RPMI7951 (cell line): ENCODE measurements around the gene EHD1. TPM values are rescaled to one million over a fixed set of nuclear protein-coding genes. Genes with fewer than 3 reads are reported as not detected.
A peak's percentile ranks its signal among the peaks of the same experiment; 100 is the strongest.

Experiments
- DNase-seq: peaks from one replicate; pipeline ENCODE4 v3.0.0-alpha.2; 2012; ENCODE audit warnings: low read depth
- total RNA-seq: library from RNA; depleted of rRNA; stranded (reverse); fragments of >200 nt; shearing (Covaris generic); gene quantifications from 2 replicates; pipeline ENCODE4 v1.2.3, GENCODE V29; 2014

Gene EHD1
- total RNA-seq, 1 experiment from 2014 or later: 82.1 TPM

DNA sequence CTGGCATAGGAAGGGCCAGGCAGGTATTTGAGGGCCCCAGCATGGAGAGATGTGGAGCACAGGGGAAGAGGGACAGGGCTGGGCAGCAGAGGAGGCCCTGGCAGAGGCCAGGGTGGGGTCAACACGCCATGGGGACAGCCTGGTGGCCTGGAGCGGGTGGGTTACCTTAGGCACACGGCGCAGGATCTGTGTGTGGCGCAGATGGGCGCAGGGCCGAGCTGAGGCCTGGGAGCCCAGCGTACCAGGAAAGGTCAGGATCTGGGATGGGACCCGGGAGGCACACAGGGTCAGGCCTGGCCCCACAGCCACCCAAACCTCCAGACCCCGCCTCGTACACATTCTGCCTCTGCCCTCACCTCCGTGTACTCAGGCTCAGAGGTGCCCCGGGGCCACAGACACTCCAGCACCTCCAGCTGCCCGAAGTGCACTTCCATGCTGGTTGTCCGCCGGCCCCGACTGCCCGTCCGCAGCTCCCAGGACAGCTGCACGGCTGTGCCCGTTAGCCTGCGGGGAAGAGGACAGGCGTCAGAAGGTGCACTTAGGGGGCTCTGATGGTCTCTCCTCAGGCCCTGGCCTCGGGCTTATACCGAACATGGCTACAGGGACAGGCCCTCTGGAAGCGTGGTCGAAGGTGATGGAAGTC lies 32.2 kb upstream of the EHD1 start:
- no peak for DNase-seq

DNA sequence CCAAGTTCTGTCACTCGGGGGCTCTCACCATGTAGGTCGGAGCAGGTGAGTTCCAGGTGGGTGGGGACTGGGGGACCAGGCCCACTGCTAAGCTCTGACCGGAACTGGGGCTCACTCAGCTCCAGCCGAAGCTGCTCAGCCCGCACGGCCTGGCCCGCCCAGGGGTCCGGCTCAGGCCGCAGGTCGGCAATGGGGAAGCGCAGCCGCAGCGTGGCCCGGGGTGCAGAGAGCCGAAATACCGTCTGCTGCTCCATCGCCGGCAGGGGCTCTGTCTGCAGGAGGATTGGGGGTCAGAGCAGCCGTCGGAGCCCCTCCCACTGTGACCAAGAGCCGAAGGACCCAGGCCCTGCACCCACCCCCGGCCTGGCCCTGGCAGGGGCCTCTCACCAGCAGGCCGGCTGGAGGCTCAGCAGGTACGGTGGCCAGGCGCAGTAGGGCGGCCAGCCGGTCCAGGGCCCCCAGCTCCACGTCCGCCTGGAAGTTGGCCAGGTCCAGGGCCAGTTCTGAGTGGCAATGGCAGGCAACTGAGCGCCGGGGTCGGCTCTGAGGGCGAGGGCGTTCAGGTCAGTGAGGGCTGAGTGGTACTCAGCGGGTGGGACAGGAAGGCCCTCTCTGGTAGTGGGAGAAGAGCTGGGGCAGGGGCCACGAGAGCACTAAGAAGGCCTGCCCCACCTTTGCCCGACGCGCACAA lies 31.4 kb upstream of the EHD1 start:
- no peak for DNase-seq

DNA sequence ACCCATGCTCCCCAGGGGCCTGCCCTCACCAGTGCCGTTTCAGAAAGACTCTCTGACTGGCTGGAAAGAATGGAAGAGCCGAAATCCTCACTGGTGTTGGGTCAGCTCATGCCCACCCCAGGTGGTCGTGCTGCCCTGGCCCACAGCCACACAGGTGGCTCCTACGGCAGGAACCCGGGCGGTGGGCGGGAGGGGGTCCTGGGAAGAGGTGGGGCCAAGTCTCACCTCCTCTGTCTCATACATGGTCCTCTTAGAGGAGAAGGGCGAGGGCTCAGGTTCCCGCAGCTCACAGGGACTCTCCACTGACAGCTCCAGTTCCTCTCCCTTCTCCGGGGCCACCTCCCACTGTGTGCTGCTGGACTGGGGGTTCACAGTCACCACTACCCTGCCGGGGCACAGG lies 30.3 kb upstream of the EHD1 start:
- no peak for DNase-seq

DNA sequence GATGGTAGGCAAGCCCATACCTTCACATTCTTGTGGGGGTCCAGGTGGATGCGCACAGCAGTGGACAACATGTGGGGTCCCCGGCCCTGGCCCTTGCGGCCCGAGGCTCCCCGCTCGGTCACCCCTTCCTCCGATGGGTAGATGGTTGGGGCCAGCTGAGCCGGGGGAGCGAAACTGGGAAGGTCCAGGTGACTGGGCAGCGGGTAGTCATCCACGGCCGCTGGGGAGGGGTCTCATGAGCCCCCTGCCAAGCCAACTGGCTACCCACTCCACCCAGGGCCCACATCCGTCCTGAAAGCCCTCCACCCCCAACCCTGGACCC lies 27.9 kb upstream of the EHD1 start:
- DNase-seq: no peak

DNA sequence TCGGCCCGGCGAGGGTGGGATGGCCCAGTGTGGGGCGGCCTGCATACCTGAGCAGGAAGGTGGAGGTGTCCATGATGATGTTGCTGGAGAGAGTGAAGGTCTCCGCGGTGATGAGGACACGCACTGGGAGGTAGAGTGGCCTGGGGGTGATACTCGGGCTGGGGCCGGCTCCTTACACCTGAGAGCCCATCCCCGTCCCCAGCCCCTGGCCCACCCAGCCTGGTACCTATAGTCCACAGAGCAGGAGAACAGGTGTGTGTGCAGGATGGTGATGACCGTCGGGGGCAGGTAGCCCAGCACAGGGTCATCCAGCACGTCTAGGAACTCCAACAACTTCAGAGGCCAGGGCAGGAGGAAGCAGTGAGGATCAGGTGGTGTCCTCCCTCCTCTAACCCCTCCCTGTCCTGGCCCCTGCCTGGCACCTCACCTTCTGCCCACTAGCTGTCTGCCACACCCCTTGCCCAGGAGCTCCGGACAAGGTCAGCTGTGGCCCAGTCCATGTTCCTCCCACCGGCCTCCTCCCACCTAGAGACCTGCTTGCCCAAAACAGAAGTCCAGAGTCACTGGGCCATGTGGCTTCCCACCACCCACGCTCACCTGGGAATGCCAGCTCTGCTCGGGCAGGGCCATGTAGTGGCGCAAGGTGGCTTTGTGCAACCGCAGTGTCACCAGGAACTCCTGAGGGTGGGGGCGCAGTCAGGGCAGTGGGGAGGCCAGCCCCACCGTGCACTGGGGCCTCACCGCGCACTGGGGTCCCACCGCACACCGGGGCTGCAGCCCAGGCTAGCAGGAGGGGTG lies 27.3 kb upstream of the EHD1 start:
- no peak for DNase-seq

DNA sequence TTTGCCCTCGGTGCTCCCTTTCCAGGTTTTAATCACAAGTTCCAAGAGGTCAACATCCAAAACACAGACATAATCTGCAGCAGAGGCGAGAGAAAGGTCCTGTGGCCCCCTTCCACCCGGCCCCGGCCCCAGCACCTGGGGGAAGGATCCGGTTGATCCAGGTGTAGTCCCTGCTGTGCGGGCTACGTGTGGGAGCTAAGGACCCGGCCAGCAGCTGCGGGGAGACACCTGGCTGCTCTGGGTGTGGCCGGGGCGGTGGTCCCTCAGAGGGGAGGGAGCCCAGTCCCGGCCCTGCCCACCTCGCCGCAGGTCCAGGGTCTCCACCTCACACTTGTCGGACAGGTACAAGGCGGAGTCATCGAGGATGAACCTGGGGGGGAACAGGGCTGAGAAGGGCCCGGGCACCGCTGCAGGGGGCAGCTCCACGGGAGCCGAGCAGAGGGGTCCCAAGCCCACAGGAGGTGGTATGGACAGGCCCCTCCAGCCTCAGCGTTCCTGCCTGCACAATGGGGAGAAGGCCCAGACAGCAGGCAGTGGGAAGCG lies 24.9 kb upstream of the EHD1 start:
- DNase-seq: no peak

DNA sequence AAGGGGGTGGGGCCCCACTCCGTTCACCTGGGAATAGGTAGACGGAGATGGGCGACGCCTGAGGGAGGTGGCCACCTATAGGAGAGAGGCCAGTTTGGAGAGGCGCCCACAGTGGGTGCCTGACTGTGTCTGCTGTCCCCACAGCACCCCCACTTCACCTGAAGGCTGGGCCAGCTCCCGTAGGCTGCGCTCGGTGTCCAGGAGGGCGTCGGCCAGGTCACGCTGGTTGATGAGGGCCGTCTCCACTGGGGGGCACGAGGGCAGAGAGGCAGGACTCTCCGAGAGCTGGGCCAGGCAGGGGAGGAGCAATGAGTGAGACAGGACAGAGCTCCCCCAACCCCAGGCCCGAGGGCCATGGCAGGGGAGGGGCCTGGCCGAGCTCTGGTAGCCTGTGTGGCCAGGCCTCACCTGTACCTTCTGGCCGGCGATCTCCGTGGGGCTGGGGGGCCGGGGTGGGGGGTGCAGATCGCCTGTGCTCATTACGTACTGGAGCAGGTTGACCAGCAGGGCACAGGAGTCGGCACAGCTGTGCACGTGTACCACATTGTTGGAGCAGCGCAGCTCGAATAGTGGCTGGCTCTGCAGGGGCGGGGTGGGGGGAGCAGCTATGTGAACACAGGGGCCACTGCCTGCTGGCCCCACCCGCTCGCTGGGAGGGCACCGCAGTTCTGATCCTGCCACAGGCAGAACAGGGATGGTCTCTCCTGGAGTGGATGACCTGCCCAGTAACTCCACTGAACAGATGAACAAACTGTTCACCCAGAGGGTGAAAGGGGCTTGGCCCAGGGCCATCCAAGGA lies 23.9 kb upstream of the EHD1 start:
- no peak for DNase-seq

DNA sequence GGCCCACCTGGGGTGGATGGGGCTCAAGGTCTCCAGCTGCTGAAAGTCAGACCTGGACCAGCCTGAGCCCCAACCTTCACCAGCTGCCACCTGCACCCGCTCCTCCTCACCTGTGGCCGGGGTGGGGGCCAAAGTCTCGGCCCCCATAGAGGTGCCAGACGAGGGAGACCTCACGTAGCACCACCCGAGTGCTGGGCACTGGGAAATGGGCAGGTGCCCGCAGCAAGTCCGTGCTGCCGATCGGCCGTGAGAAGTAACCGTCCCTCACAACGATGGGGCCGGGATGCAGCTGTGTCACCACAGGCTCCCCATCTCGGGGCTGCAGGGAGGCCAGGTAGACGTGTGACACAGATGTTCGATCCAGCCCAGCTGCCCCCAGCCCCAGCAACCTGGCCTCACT lies 22.4 kb upstream of the EHD1 start:
- DNase-seq: no peak

DNA sequence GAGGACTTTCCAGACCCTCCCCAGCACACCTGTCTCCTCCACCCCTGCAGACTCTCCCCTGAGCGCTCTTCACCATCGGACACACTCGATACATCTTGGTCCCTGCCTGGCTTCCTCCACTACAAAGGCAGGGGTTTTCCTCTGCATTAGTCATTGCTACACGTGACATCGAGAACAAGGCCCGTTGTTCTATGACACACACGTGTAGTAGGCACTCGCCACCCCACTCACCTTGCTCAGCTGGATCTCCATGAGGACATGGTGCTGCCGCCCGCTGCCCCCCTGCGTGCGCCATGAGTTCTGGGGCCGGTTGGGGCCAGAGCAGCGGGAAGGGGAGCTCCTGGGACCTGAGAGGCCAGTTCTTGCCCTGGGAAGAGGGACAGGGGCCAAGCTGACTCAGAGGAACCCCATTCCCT lies 21.9 kb upstream of the EHD1 start:
- peak; percentile 42 for DNase-seq

DNA sequence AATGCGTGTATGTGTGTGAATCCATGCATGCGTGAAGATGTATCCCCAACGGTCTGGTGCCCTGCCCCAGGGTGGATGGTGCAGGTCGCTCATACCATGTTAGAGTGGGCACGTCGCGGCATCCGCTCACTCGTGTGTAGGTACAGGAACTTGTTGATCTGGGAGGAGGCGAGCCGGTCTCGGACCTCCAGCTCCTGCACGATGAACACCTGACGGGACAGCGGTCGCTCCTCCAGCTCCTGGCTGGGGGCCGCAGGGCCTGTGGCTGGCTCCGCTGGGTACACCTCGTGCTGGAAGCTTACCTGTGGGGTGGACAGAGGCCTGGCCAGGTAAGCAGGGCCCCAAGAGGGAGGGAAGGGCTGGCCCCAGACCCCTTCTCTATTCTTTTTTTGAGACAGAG lies 20.1 kb upstream of the EHD1 start:
- DNase-seq: no peak

DNA sequence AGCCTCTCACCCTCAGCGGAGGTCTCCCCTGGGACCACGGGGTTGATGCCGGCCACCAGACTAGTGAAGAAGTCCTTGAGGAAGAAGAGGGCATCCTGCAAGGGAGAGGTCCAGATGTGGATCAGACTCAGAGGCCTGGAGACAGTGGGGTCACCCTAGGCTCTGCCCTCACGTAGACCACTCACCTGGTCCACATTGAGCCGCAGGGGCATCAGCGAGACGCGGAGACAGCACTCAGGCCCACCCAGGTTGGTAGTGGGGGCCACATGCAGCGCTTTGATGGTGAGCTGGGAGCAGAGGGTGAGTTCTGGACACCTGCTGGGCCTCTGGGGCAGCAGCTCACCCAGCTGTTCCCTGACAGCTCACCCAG lies 19.6 kb upstream of the EHD1 start:
- DNase-seq: no peak

DNA sequence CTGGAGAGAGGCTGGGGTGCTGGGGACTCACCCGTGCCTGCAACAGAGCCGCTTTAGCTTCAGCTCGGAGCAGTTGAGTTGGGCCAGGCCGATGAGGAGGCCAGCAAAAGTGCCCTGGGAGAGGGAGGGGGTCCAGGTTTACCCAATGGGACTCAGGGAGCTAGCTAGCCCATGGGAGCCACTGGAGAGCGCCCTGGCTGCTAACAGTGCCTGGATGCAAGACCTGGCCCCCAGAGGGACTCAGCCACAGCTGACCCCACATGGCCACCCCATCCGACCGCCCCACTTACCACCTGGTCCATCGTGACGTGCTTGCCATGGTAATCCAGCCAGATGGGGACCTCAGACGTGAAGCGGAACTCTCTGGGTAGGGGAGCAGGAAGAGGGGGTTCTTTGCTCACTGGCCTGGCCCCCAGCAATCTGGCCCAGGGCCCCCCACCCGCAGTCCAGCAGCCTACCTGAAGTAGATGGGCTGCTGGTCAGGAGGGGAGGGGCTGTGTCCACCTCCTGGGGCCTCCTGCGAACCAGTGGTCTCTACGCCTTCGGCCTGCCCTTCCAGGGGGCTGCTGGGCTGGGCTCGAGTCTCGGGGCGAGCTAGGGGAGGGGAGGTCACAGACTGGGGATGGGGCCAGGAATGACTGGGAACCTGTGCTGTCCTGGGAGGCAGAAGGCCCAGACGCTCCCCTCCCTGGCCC lies 19.1 kb upstream of the EHD1 start:
- DNase-seq: no peak

DNA sequence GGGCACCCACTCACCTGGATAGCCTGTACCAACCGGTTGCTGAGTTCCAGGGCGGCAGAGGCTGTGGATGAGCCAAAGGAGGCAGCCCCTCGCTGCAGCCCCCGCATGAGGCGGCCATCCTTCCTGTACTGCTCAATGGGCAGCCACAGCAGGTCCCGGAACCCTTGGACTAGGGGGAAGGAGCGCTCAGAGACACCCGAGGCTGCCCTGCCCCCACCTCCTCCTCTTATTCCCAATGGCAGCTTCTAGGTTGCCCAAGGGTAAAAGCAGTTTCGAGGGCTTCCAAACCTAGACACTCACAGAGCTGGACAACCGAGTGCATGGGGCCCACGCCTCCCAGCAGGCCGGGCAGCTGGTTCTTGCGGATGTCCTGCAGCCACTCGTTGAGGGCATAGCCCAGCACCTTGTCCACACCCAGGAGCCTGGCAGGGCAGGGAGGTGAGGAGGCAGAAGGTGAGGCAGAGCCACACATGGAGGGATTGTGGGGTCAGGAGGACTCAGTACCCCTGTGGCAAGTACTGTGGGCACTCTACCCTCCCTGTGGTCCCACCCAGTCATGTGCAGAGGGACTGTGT lies 18.1 kb upstream of the EHD1 start:
- DNase-seq: no peak

DNA sequence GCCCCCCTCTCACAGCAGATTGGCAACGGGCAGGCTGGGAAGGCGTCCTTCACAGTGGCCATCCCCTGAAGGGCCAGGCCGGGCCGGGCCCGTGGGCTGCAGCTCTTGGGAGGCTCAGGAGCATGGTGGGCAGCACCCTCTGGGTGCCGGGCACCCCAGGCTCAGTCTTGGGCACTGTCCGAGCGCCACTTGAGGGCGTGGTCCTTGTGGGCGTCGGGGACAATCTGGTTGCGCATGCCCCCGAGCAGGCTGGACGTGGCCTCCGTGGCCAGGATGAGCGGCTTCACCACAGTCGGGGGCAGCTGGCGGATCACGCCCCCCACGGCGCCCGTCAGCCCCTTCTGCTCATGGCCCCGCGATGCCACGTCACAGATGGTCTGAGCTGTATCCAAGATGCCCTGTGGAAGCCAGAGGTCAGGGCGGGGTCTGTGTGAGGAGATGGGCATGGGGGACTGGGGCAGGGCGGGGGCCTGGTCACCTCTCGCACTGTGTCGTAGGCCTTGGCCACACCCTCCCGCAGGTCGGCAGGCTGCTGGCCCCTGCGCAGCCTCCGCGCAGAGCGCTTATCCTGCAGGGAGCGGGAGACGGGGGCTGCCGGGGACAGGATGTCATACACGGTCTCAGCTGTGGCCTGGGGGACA lies 16.5 kb upstream of the EHD1 start:
- DNase-seq: no peak

DNA sequence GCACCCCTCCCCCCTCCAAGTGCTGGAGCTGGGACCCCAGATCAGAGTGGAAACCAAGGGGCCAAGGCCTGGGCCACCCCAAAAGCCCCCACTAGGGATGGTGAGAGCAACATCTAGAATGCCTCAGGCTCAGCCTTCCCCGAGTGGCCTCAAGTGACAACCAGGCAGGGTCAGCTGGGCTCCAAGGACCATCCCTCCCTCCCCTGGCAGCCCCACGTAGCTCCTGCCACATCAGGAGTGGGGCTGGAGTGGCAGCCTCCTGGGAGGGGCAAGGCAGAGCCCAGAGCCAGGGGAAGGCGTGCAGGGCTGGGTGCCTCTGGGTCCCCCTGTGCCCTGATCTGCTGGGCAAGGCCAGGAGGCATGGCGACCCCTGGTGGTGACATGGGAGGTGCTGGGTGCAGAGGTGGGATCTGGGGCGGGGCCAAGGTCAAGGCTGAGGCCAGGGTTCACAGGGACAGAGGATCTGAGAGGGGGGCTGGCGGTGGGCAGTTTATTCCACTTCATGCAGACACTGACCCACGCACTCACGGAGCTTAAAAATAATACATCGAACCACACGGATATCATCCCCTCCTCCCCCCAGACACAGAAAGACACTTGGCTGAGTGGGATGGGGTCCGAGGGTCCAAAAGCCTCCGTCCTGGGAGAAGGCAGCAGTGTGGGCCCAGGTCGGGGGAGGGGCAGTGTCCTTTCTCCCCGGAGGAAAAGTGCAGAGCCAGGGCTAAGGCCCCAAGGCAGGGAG lies 15.8 kb upstream of the EHD1 start:
- peak; percentile 64 for DNase-seq

DNA sequence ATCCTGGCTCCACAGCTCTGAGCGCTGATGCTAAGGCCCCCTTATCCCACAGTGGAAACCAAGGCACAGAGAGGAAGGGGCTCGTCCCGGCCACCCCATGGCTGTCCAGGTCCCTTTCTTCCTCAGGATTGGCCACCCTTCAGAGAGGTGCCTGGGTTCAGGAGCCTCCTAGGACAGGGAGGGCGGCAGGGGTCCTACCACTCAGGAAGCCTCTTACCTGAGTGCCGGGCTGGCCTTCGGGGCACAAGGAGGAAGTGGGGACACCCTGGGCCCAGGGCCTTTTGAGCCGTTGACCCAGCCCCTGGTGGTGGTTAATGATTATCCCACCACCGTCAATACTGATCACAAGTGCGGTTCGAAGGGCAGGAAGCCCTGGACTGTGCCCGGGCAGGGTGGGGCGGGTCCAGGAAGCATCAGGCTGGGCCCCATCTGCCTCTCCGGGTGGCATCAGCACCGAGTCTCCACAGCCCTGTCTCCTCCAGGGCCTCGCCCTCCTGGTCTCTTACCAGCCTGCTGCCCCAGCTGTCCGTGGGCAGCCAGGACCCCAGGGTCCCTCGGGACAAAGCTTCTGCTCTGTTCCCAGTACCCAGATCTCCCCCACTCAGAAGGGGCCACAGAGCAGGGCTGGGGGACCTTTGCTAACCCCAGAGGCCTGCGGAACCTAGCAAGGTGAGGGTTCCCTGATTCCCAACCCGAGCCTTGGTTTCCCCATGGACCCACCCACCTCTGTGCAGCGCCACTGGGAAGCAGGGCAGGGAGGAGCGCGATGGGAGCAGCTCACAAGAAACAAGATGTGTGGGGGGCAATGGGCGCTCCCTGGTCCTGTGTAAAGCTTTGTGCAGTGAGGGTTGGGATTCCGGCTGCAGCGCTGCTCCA lies 15.0 kb upstream of the EHD1 start:
- DNase-seq: no peak

DNA sequence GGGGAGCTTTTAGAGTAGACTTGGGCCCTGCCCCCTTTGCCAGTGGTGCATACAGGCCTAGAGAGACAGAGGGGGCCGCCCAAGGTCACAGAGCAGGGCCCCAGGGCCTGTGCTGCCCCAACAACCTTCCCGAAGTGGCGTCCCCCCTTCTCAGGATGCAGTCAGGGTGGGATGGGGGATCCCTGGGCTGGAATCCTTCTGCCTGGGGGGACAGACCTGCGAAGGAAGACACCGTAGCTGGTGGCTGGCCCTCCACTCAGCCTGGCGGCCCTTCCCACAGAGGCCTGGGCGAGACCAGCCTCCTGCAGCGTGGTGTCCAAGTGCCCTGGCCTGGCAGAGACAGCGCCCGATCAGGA lies 14.4 kb upstream of the EHD1 start:
- DNase-seq: no peak

DNA sequence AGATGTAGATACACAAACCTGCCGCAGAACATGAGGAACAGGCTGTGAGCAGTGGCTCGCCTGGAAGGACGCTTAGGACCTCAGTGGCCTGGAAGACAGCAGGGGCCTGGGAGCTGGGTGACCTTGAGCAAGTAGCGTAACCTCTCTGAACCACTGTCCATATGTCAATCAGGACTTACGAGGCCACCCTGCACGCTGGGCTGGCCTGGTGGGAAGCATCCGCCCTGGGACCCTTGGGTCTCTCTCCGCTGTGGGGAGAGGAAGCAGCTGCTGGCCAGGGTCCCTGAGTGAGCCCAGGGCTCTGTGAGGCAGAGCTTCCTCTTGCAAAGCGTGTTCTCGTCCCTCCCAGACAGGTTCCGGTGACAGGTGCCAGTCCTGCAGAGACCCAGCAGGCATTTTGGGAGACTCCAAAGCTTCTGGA lies 14.0 kb upstream of the EHD1 start:
- DNase-seq: no peak

DNA sequence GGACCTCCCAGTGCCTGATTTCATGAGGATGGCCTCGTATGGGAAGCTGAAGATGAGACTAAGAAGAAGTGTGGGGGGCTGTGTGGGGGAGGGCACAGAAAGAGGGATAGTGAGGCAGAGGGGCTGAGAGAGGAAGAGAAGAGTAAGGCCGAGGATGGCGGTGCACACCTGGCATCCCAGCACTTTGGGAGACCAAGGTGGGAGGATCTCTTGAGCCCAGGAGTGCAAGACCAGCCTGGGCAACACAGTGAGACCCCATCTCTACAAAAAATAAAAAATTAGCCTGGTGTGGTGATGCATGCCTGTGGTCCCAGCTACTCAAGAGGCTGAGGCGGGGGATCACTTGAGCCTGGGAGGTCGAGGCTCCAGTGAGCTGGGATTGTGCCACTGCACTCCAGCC lies 13.5 kb upstream of the EHD1 start:
- no peak for DNase-seq
